ENCODE results near the gene ATL2.
"Not testable (repeated sequence)": the region's sequence is repeated elsewhere in the genome, so short reads cannot be mapped to it uniquely, and the experiment has no call there.

The ATL2 gene

GRCh38 chr2:38390947-38391346 is 13.9 kb upstream of the ATL2 start:
- in situ Hi-C loops (cut with MboI; ENCODE audit: low sequenced_read_pairs, unreplicated experiment), result no loop called here
- TF ChIP-seq, protein P1, sequence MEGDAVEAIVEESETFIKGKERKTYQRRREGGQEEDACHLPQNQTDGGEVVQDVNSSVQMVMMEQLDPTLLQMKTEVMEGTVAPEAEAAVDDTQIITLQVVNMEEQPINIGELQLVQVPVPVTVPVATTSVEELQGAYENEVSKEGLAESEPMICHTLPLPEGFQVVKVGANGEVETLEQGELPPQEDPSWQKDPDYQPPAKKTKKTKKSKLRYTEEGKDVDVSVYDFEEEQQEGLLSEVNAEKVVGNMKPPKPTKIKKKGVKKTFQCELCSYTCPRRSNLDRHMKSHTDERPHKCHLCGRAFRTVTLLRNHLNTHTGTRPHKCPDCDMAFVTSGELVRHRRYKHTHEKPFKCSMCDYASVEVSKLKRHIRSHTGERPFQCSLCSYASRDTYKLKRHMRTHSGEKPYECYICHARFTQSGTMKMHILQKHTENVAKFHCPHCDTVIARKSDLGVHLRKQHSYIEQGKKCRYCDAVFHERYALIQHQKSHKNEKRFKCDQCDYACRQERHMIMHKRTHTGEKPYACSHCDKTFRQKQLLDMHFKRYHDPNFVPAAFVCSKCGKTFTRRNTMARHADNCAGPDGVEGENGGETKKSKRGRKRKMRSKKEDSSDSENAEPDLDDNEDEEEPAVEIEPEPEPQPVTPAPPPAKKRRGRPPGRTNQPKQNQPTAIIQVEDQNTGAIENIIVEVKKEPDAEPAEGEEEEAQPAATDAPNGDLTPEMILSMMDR (IDR thresholded peaks at IDR 0.05; ENCODE audit: borderline replicate concordance, control extremely low read depth, extremely low read depth, insufficient read depth, missing control alignments), result no peak
- no peak for DNase-seq (ENCODE audit: low spot score)

GRCh38 chr2:38387887-38388286 is 10.8 kb upstream of the ATL2 start:
- DNase-seq (ENCODE audit: low spot score), result no peak
- in situ Hi-C loops (cut with MboI; ENCODE audit: low sequenced_read_pairs, unreplicated experiment), result no loop called here
- TF ChIP-seq, protein P1 (IDR thresholded peaks at IDR 0.05; ENCODE audit: borderline replicate concordance, control extremely low read depth, extremely low read depth, insufficient read depth, missing control alignments), result no peak

GRCh38 chr2:38386821-38387220 is 9.7 kb upstream of the ATL2 start:
- in situ Hi-C loops (cut with MboI; ENCODE audit: low sequenced_read_pairs, unreplicated experiment), result no loop called here
- no peak for DNase-seq (ENCODE audit: low spot score)
- TF ChIP-seq, protein P1 (IDR thresholded peaks at IDR 0.05; ENCODE audit: borderline replicate concordance, control extremely low read depth, extremely low read depth, insufficient read depth, missing control alignments), result no peak

GRCh38 chr2:38386377-38386776 is 9.3 kb upstream of the ATL2 start:
- TF ChIP-seq, protein P1 (IDR thresholded peaks at IDR 0.05; ENCODE audit: borderline replicate concordance, control extremely low read depth, extremely low read depth, insufficient read depth, missing control alignments), result no peak
- in situ Hi-C loops (cut with MboI; ENCODE audit: low sequenced_read_pairs, unreplicated experiment), result no loop called here
- no peak for DNase-seq (ENCODE audit: low spot score)

DNA sequence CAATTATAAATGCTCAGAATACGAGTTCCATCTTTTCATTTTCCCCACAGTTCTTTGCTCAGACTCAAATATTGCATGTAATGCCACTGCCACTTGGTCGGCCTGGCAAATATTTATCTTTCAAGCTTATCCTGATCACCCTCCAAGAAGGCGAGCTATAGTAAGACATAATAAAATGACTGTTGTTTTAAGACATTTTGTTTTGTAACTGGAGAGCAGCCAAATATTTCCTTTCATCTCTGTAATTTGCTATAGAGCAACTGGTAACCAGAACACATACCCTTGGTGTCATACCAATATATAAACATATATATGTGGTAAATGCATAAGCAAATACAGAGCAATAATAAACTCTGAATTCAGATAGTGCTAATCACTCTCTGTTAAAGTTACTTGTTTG is 7.3 kb upstream of the ATL2 start:
- in situ Hi-C loops (cut with MboI; ENCODE audit: low sequenced_read_pairs, unreplicated experiment), result no loop called here
- DNase-seq (ENCODE audit: low spot score), result no peak
- TF ChIP-seq, protein P1 (IDR thresholded peaks at IDR 0.05; ENCODE audit: borderline replicate concordance, control extremely low read depth, extremely low read depth, insufficient read depth, missing control alignments), result no peak

DNA sequence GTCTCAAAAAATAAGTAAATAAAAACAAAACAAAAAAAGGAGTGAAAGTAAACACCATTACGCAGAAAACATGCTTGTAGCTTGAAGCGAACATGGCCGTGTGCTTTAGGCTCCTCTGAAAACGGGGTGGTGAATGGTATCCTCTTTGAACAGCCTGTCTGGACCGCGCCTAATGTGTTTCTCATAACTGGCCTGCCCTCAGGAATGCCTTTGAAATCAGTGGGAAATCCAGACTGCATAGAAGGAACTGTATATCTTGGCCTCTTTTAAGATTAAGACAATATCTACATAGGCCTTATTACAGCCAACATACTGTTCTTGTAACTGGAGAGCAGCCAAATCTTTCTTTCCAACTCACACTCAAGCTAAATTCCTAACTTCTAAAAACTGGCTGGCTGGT is 6.7 kb upstream of the ATL2 start:
- DNase-seq (ENCODE audit: low spot score); in situ Hi-C loops (cut with MboI; ENCODE audit: low sequenced_read_pairs, unreplicated experiment): not testable (repeated sequence)

- in situ Hi-C loops (cut with MboI; ENCODE audit: low sequenced_read_pairs, unreplicated experiment), result no loop called here
- TF ChIP-seq, protein P1 (IDR thresholded peaks at IDR 0.05; ENCODE audit: borderline replicate concordance, control extremely low read depth, extremely low read depth, insufficient read depth, missing control alignments), result no peak
- no peak for DNase-seq (ENCODE audit: low spot score)
Measured at GRCh38 chr2:38381381-38382143, 4.5 kb upstream of the ATL2 start.
